Fibroblast of skin of scalp (primary cell): ENCODE measurements around the gene TBC1D3I.

ENCODE experiments used
- DNase-seq: peaks from one replicate; pipeline ENCODE4 v3.0.0-alpha.2; 2013

TBC1D3I gene

DNA sequence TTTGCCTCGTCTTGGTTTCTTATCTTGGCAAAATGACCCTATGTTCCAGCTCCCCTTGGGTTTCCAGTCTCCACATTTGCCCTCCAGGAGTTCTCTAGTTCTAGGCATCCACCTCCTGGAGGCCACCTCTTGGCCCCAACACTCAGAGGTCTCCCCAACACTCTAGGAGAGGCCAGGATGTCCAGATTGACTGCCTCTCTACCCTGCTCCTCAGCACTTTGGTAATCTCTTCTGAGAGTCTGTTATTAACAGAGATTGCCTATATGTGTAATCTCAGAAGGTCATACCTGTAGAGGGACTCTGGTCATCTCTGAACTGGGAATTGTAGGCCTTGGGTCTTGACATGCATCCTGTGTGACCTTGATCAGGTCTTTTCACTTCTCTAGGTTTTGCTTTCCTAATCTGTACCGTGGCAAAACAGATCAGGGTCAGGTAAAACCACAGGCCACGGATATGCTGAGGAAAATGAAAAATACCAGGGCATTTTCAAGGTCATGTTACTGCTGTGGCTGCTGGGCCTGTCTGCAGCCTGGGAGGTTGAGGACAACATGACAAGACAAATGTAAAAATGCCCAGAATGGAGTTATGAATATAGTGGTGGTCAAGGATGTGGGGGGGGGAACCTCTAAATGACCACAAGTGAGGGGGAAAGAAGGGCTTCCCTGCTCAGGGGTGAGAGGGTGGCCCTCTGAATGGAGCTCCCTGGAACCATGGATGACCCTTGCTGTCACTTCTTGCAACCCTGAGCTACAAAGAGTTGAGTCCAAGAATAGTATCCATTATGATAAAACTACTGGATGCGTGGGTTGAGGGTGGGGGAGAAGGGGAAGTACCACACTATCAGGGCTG is 58.5 kb downstream of the TBC1D3I start:
- DNase-seq: no peak

DNA sequence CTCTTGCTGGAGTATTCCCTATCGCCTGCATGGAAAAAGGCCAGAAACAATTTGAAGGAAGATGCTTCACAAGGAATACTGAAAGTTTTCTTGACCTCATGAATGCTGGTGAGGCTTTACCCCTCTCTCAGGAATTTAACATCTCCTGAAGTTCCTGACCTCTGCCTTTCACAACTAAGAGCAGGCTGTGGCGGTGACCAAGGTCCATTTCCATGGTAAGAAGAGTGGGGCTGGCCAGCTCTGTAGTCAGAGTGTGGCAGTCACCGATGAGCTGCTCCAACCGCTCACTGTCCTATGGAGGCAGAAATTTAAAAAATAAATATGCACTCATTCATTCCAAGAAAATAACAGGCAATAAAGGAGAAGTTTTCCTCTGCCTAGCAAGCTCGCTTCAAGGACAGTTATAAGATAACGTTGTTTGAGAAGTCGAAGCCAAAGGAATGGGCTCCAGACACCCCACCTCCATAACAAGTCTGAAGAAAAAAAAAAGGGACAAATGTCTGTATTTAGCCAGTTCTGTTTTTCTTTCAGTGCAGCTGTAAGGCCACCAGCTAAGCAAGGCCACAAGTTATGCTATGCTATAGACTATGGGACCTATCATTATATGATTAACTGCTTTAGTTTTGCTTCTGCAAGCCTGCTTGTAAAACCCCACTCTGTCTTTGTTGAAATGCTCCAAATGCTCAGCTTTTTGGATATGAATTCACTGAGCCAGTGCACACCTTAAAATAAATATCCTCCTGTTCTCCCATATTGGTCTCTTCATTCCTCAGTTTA is 59.5 kb downstream of the TBC1D3I start:
- DNase-seq: no peak
